MG63 (cell line): Measurements from ENCODE around the gene USP17L20. TPM values are rescaled to one million over a fixed set of nuclear protein-coding genes. Genes with fewer than 3 reads are reported as not detected.
"Not testable (repeated sequence)": the region's sequence is repeated elsewhere in the genome, so short reads cannot be mapped to it uniquely, and the experiment has no call there.

Source experiments
- DNase-seq: peaks from one replicate; pipeline ENCODE4 v3.0.0-alpha.2; 2020
- H3K27me3 ChIP-seq: fragments of 250-450 bp; sonication (Bioruptor Pico); 2 replicates; pipeline ENCODE4 v1.5.1; 2020; ENCODE audit warnings: mild to moderate bottlenecking, moderate library complexity
- H3K36me3 ChIP-seq: fragments of 250-450 bp; sonication (Bioruptor Pico); 2 replicates; pipeline ENCODE4 v1.5.1; 2020; ENCODE audit warnings: mild to moderate bottlenecking, moderate library complexity
- H3K4me3 ChIP-seq: fragments of 250-450 bp; sonication (Bioruptor Pico); 2 replicates; pipeline ENCODE4 v1.5.1; 2020; ENCODE audit warnings: mild to moderate bottlenecking, moderate library complexity
- H3K9me3 ChIP-seq: fragments of 250-450 bp; sonication (Bioruptor Pico); 2 replicates; pipeline ENCODE4 v1.5.1; 2020; ENCODE audit warnings: mild to moderate bottlenecking, moderate library complexity
- total RNA-seq: library from RNA; depleted of rRNA; stranded (reverse); fragments of >200 nt; shearing (Covaris generic); gene quantifications from 2 replicates; pipeline ENCODE4 v1.2.3, GENCODE V29; 2014; ENCODE audit warnings: low replicate concordance; rRNA removed

USP17L20 gene, protein sequence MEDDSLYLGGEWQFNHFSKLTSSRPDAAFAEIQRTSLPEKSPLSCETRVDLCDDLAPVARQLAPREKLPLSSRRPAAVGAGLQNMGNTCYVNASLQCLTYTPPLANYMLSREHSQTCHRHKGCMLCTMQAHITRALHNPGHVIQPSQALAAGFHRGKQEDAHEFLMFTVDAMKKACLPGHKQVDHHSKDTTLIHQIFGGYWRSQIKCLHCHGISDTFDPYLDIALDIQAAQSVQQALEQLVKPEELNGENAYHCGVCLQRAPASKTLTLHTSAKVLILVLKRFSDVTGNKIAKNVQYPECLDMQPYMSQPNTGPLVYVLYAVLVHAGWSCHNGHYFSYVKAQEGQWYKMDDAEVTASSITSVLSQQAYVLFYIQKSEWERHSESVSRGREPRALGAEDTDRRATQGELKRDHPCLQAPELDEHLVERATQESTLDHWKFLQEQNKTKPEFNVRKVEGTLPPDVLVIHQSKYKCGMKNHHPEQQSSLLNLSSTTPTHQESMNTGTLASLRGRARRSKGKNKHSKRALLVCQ
- total RNA-seq, result not detected in 2 replicates

DNA sequence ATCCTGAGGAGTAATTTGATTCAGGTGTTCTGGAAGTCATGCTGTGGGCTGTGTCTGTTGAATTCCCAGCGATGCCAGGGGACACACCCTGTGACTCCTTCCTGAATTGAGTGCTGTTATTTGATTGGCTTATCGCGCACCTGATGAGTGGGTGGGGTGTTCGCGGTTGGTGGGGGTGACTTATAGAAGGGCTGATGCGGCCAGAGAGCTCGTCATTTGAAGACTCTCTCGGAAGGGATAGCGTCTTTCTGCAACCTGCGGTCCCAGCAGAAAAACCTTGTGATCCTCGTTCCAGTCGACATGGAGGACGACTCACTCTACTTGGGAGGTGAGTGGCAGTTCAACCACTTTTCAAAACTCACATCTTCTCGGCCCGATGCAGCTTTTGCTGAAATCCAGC is at the start of gene USP17L20:
USP17L20 (plus strand) TSS at position 301 of the 400 bp plus-strand sequence; CDS start at position 301, 0 bp downstream.
- not testable (repeated sequence) for DNase-seq, H3K27me3 ChIP-seq, H3K9me3 ChIP-seq, H3K36me3 ChIP-seq, H3K4me3 ChIP-seq

DNA sequence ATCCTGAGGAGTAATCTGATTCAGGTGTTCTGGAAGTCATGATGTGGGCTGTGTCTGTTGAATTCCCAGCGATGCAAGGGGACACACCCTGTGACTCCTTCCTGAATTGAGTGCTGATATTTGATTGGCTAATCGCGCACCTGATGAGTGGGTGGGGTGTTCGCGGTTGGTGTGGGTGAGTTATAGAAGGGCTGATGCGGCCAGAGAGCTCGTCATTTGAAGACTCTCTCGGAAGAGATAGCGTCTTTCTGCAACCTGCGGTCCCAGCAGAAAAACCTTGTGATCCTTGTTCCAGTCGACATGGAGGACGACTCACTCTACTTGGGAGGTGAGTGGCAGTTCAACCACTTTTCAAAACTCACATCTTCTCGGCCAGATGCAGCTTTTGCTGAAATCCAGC is 47.6 kb upstream of the USP17L20 start, which contains the start of gene USP17L10:
USP17L10 (plus strand) TSS at position 301 of the 400 bp plus-strand sequence; CDS start at position 301, 0 bp downstream.
- H3K27me3 ChIP-seq, DNase-seq, H3K9me3 ChIP-seq, H3K36me3 ChIP-seq, H3K4me3 ChIP-seq: not testable (repeated sequence)

DNA sequence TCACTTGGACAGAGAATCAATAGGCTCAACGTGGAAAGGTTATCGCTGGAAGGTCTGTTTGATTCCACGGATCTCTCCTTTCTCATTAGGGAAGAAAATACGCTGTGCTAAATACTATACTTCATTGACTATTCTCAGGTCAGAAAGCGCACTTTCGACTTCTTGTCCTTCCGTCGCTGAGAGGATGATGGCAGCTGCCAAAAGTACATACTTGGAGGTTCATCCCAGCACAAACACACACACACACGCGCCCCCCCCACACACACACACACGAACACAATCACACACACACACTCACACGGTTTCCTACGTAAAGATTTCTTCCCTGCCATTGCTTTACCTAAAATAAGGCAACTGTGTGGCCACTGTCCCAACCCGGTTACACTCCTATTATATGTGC is 43.2 kb upstream of the USP17L20 start:
- H3K4me3 ChIP-seq, H3K9me3 ChIP-seq, H3K36me3 ChIP-seq, H3K27me3 ChIP-seq, DNase-seq: not testable (repeated sequence)

DNA sequence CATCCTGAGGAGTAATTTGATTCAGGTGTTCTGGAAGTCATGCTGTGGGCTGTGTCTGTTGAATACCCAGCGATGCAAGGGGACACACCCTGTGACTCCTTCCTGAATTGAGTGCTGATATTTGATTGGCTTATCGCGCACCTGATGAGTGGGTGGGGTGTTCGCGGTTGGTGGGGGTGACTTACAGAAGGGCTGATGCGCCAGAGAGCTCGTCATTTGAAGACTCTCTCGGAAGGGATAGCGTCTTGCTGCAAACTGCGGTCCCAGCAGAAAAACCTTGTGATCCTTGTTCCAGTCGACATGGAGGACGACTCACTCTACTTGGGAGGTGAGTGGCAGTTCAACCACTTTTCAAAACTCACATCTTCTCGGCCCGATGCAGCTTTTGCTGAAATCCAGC is 42.8 kb upstream of the USP17L20 start, which contains the start of gene USP17L11:
USP17L11 (plus strand) TSS at position 301 of the 400 bp plus-strand sequence; CDS start at position 301, 0 bp downstream.
- DNase-seq, H3K4me3 ChIP-seq, H3K27me3 ChIP-seq, H3K9me3 ChIP-seq, H3K36me3 ChIP-seq: not testable (repeated sequence)

DNA sequence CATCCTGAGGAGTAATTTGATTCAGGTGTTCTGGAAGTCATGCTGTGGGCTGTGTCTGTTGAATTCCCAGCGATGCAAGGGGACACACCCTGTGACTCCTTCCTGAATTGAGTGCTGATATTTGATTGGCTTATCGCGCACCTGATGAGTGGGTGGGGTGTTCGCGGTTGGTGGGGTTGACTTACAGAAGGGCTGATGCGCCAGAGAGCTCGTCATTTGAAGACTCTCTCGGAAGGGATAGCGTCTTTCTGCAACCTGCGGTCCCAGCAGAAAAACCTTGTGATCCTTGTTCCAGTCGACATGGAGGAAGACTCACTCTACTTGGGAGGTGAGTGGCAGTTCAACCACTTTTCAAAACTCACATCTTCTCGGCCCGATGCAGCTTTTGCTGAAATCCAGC is 38.1 kb upstream of the USP17L20 start, which contains the start of gene USP17L12:
USP17L12 (plus strand) TSS at position 301 of the 400 bp plus-strand sequence; CDS start at position 301, 0 bp downstream.
- not testable (repeated sequence) for H3K4me3 ChIP-seq, H3K36me3 ChIP-seq, H3K9me3 ChIP-seq, H3K27me3 ChIP-seq, DNase-seq

DNA sequence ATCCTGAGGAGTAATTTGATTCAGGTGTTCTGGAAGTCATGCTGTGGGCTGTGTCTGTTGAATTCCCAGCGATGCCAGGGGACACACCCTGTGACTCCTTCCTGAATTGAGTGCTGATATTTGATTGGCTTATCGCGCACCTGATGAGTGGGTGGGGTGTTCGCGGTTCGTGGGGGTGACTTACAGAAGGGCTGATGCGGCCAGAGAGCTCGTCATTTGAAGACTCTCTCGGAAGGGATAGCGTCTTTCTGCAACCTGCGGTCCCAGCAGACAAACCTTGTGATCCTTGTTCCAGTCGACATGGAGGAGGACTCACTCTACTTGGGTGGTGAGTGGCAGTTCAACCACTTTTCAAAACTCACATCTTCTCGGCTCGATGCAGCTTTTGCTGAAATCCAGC is 33.3 kb upstream of the USP17L20 start, which contains the start of gene USP17L13:
USP17L13 (plus strand) TSS at position 301 of the 400 bp plus-strand sequence; CDS start at position 301, 0 bp downstream.
- DNase-seq, H3K27me3 ChIP-seq, H3K9me3 ChIP-seq, H3K4me3 ChIP-seq, H3K36me3 ChIP-seq: not testable (repeated sequence)

DNA sequence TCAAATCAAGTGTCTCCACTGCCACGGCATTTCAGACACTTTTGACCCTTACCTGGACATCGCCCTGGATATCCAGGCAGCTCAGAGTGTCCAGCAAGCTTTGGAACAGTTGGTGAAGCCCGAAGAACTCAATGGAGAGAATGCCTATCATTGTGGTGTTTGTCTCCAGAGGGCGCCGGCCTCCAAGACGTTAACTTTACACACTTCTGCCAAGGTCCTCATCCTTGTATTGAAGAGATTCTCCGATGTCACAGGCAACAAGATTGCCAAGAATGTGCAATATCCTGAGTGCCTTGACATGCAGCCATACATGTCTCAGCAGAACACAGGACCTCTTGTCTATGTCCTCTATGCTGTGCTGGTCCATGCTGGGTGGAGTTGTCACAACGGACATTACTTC is 27.7 kb upstream of the USP17L20 start:
- not testable (repeated sequence) for H3K9me3 ChIP-seq, H3K27me3 ChIP-seq, DNase-seq, H3K4me3 ChIP-seq, H3K36me3 ChIP-seq

DNA sequence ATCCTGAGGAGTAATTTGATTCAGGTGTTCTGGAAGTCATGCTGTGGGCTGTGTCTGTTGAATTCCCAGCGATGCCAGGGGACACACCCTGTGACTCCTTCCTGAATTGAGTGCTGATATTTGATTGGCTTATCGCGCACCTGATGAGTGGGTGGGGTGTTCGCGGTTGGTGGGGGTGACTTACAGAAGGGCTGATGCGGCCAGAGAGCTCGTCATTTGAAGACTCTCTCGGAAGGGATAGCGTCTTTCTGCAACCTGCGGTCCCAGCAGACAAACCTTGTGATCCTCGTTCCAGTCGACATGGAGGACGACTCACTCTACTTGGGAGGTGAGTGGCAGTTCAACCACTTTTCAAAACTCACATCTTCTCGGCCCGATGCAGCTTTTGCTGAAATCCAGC is 23.8 kb upstream of the USP17L20 start, which contains the start of gene USP17L15:
USP17L15 (plus strand) TSS at position 301 of the 400 bp plus-strand sequence; CDS start at position 301, 0 bp downstream.
- not testable (repeated sequence) for H3K4me3 ChIP-seq, H3K36me3 ChIP-seq, H3K27me3 ChIP-seq, DNase-seq, H3K9me3 ChIP-seq

DNA sequence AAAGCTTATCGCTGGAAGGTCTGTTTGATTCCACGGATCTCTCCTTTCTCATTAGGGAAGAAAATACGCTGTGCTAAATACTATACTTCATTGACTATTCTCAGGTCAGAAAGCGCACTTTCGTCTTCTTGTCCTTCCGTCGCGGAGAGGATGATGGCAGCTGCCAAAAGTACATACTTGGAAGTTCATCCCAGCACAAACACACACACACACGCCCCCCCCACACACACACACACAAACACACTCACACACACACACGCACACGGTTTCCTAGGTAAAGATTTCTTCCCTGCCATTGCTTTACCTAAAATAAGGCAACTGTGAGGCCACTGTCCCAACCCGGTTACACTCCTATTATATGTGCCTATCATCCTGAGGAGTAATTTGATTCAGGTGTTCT is 19.5 kb upstream of the USP17L20 start:
- not testable (repeated sequence) for H3K4me3 ChIP-seq, H3K9me3 ChIP-seq, H3K36me3 ChIP-seq, DNase-seq, H3K27me3 ChIP-seq

DNA sequence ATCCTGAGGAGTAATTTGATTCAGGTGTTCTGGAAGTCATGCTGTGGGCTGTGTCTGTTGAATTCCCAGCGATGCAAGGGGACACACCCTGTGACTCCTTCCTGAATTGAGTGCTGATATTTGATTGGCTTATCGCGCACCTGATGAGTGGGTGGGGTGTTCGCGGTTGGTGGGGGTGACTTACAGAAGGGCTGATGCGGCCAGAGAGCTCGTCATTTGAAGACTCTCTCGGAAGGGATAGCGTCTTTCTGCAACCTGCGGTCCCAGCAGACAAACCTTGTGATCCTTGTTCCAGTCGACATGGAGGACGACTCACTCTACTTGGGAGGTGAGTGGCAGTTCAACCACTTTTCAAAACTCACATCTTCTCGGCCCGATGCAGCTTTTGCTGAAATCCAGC is 14.3 kb upstream of the USP17L20 start, which contains the start of gene USP17L17:
USP17L17 (plus strand) TSS at position 301 of the 400 bp plus-strand sequence; CDS start at position 301, 0 bp downstream.
- H3K36me3 ChIP-seq, H3K9me3 ChIP-seq, H3K27me3 ChIP-seq, DNase-seq, H3K4me3 ChIP-seq: not testable (repeated sequence)

DNA sequence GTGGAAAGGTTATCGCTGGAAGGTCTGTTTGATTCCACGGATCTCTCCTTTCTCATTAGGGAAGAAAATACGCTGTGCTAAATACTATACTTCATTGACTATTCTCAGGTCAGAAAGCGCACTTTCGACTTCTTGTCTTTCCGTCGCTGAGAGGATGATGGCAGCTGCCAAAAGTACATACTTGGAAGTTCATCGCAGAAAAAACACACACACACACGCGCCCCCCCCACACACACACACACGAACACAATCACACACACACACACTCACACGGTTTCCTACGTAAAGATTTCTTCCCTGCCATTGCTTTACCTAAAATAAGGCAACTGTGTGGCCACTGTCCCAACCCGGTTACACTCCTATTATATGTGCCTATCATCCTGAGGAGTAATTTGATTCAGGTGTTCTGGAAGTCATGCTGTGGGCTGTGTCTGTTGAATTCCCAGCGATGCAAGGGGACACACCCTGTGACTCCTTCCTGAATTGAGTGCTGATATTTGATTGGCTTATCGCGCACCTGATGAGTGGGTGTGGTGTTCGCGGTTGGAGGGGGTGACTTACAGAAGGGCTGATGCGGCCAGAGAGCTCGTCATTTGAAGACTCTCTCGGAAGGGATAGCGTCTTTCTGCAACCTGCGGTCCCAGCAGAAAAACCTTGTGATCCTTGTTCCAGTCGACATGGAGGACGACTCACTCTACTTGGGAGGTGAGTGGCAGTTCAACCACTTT is 9.8 kb upstream of the USP17L20 start, which contains the start of gene USP17L18:
USP17L18 (plus strand) TSS at position 678 of the 728 bp plus-strand sequence; CDS start at position 678, 0 bp downstream.
- not testable (repeated sequence) for H3K36me3 ChIP-seq, DNase-seq, H3K9me3 ChIP-seq, H3K27me3 ChIP-seq, H3K4me3 ChIP-seq

DNA sequence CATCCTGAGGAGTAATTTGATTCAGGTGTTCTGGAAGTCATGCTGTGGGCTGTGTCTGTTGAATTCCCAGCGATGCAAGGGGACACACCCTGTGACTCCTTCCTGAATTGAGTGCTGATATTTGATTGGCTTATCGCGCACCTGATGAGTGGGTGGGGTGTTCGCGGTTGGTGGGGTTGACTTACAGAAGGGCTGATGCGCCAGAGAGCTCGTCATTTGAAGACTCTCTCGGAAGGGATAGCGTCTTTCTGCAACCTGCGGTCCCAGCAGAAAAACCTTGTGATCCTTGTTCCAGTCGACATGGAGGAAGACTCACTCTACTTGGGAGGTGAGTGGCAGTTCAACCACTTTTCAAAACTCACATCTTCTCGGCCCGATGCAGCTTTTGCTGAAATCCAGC is 4.8 kb upstream of the USP17L20 start, which contains the start of gene USP17L19:
USP17L19 (plus strand) TSS at position 301 of the 400 bp plus-strand sequence; CDS start at position 301, 0 bp downstream.
- not testable (repeated sequence) for H3K9me3 ChIP-seq, H3K36me3 ChIP-seq, DNase-seq, H3K4me3 ChIP-seq, H3K27me3 ChIP-seq

DNA sequence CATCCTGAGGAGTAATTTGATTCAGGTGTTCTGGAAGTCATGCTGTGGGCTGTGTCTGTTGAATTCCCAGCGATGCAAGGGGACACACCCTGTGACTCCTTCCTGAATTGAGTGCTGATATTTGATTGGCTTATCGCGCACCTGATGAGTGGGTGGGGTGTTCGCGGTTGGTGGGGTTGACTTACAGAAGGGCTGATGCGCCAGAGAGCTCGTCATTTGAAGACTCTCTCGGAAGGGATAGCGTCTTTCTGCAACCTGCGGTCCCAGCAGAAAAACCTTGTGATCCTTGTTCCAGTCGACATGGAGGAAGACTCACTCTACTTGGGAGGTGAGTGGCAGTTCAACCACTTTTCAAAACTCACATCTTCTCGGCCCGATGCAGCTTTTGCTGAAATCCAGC is 4.6 kb downstream of the USP17L20 start, which contains the start of gene USP17L21:
USP17L21 (plus strand) TSS at position 301 of the 400 bp plus-strand sequence; CDS start at position 301, 0 bp downstream.
- H3K4me3 ChIP-seq, H3K9me3 ChIP-seq, DNase-seq, H3K27me3 ChIP-seq, H3K36me3 ChIP-seq: not testable (repeated sequence)

DNA sequence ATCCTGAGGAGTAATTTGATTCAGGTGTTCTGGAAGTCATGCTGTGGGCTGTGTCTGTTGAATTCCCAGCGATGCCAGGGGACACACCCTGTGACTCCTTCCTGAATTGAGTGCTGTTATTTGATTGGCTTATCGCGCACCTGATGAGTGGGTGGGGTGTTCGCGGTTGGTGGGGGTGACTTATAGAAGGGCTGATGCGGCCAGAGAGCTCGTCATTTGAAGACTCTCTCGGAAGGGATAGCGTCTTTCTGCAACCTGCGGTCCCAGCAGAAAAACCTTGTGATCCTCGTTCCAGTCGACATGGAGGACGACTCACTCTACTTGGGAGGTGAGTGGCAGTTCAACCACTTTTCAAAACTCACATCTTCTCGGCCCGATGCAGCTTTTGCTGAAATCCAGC is 9.4 kb downstream of the USP17L20 start, which contains the start of gene USP17L22:
USP17L22 (plus strand) TSS at position 301 of the 400 bp plus-strand sequence; CDS start at position 301, 0 bp downstream.
- H3K9me3 ChIP-seq, DNase-seq, H3K27me3 ChIP-seq, H3K4me3 ChIP-seq, H3K36me3 ChIP-seq: not testable (repeated sequence)

DNA sequence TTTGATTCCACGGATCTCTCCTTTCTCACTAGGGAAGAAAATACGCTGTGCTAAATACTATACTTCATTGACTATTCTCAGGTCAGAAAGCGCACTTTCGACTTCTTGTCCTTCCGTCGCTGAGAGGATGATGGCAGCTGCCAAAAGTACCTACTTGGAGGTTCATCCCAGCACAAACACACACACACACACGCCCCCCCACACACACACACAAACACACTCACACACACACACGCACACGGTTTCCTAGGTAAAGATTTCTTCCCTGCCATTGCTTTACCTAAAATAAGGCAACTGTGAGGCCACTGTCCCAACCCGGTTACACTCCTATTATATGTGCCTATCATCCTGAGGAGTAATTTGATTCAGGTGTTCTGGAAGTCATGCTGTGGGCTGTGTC is 13.8 kb downstream of the USP17L20 start:
- not testable (repeated sequence) for H3K36me3 ChIP-seq, H3K4me3 ChIP-seq, DNase-seq, H3K27me3 ChIP-seq, H3K9me3 ChIP-seq
